Measurements from ENCODE around the gene TBXA2R. TPM values are rescaled to one million over a fixed set of nuclear protein-coding genes. Genes with fewer than 3 reads are reported as not detected.
"Not testable (repeated sequence)": the region's sequence is repeated elsewhere in the genome, so short reads cannot be mapped to it uniquely, and the experiment has no call there.

TBXA2R gene
- total and polyA plus RNA-seq, 8 donors, result 0.42 to 1.5 (median 0.73) TPM

- FAIRE-seq, result no peak
- peaks cover 0 to 20% (median 0%) of the 10 kb centered on the region in 3 donors for H3K36me3 ChIP-seq
Measured at GRCh38 chr19:3648037-3648905, 41.6 kb upstream of the TBXA2R start.

GRCh38 chr19:3647102-3647501, 40.4 kb upstream of the TBXA2R start:
- intact Hi-C loops (cut with DNase I); H3K4me1 ChIP-seq; FAIRE-seq; ATAC-seq; H3K36me3 ChIP-seq; H3K27ac ChIP-seq; DNase-seq; H3K4me3 ChIP-seq; H3K9me3 ChIP-seq; H3K27me3 ChIP-seq: not testable (repeated sequence)
- 89 to 93% methylated on average over 5 of the region's 5 CpGs for WGBS, 2 donors

More at GRCh38 chr19:3648037-3648905, 41.6 kb upstream of the TBXA2R start:
- H3K9me3 ChIP-seq, result no peaks in the 10 kb centered on the region
- ATAC-seq (no peak), DNase-seq (no peak)
- H3K27ac ChIP-seq, result no peak overlapping the region
- no peaks in the 10 kb centered on the region for H3K4me1 ChIP-seq
- H3K27me3 ChIP-seq, result no peaks in the 10 kb centered on the region
- H3K4me3 ChIP-seq, result no peak overlapping the region
- intact Hi-C loops (cut with DNase I), result no loop called here
- WGBS, 2 donors, result 94 to 95% methylated on average over 33 of the region's 33 CpGs
- TF ChIP-seq CTCF (IDR thresholded peaks at IDR 0.05), result no peak

DNA sequence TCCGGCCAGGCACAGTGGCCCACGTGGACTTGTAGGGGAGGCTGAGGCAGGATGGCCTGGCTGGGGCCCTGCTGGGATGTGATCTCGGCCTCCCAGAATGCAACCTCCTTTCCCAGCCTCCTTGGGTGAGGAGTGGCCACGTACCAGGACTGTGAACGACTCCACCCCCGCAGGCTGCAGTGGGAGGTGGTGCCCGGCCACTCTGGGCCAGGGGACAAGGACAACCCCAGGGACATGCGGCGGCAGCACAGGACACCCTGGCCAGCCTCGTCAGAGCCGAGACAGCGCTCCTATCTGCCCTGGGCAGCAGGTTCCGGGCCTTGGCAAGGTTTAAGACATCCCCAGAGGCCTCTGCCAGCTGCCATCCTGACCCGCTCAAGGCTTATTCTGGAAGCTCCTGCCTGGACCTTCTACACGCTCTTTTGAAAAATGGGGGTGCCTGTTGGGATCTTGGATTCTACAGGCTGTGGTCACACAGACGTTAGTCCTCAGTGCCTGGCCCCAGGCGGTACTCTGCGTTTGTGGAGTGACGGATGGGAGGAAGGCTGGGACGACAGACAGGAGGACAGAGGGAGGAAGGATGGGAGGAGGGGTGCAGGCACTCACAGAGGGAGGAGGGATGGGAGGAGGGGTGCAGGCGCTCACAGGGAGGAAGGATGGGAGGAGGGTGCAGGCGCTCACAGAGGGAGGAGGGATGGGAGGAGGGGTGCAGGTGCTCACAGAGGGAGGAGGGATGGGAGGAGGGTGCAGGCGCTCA, 39.8 kb upstream of the TBXA2R start:
- no peak for FAIRE-seq
- intact Hi-C loops (cut with DNase I), result no loop called here
- Histone ChIP-seq H3K4me3 (no peak overlapping the region), H3K9me3 (no peaks in the 10 kb centered on the region), H3K27me3 (no peaks in the 10 kb centered on the region), H3K27ac (no peak overlapping the region), H3K36me3 (peaks cover 0 to 5% (median 0%) of the 10 kb centered on the region in 3 donors), H3K4me1 (no peaks in the 10 kb centered on the region)
- ATAC-seq, result no peak
- no peak for TF ChIP-seq CTCF (IDR thresholded peaks at IDR 0.05)
- peak in 1 of 6 donors; percentile 62 for DNase-seq
- WGBS, 2 donors, result 91 to 95% methylated on average over 23 of the region's 23 CpGs

DNA sequence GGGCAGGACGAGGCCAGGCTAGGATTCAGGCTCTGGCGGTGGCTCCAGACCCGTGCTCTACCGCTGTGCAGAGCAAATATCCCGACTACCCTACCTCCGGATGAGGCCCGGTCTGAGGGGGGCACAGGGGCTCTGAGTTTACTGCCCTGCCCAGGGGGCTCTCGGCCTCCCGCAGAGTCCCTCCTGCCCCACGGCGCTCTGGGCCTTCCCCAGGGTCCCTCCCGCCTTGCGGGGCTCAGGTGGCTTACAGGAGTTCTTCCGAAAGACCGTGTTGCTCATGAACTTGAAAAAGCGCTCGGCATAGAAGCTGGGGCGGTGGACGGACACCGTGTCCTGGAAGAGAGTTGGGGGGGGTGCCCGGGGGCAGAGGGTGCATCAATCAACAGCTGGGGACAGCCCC, 39.1 kb upstream of the TBXA2R start:
- intact Hi-C loops (cut with DNase I), result no loop called here
- ATAC-seq, result no peak
- Histone ChIP-seq H3K36me3 (no peaks in the 10 kb centered on the region), H3K9me3 (no peaks in the 10 kb centered on the region), H3K27me3 (no peaks in the 10 kb centered on the region), H3K27ac (no peak overlapping the region), H3K4me1 (no peaks in the 10 kb centered on the region), H3K4me3 (no peak overlapping the region)
- TF ChIP-seq CTCF (IDR thresholded peaks at IDR 0.05), result no peak
- WGBS, 2 donors, result 91 to 92% methylated on average over 21 of the region's 21 CpGs
- no peak for FAIRE-seq
- DNase-seq, result peak in 1 of 6 donors; percentile 36

DNA sequence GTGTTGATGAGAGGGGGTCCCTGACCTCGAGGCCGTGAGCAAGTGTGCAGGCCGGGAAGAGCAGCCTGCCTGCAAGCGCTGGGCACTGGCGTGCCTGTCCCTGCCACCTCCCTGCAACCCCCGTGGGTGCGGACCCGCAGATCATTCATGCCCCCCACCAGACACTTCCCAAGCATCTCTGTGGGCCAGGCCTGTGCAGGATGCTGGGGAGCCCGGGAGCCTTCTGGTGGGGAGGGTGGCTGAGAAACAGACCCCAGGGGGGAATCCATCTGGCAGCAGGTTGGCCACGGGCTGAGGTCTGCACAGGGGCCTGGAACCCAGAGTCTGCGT, 38.4 kb upstream of the TBXA2R start:
- H3K27me3 ChIP-seq, result no peaks in the 10 kb centered on the region
- no peaks in the 10 kb centered on the region for H3K9me3 ChIP-seq
- 81 to 84% methylated on average over 11 of the region's 11 CpGs for WGBS, 2 donors
- intact Hi-C loops (cut with DNase I), result no loop called here
- no peaks in the 10 kb centered on the region for H3K36me3 ChIP-seq
- no peak overlapping the region for H3K4me3 ChIP-seq
- ATAC-seq (no peak), DNase-seq (no peak), FAIRE-seq (no peak)
- no peak overlapping the region for H3K27ac ChIP-seq
- TF ChIP-seq CTCF (IDR thresholded peaks at IDR 0.05), result no peak
- no peaks in the 10 kb centered on the region for H3K4me1 ChIP-seq

Measured in pancreas (tissue), 10 donors.